Measurements from ENCODE around the gene MYO1D.
"Not testable (repeated sequence)": the region's sequence is repeated elsewhere in the genome, so short reads cannot be mapped to it uniquely, and the experiment has no call there.

Gene MYO1D

DNA sequence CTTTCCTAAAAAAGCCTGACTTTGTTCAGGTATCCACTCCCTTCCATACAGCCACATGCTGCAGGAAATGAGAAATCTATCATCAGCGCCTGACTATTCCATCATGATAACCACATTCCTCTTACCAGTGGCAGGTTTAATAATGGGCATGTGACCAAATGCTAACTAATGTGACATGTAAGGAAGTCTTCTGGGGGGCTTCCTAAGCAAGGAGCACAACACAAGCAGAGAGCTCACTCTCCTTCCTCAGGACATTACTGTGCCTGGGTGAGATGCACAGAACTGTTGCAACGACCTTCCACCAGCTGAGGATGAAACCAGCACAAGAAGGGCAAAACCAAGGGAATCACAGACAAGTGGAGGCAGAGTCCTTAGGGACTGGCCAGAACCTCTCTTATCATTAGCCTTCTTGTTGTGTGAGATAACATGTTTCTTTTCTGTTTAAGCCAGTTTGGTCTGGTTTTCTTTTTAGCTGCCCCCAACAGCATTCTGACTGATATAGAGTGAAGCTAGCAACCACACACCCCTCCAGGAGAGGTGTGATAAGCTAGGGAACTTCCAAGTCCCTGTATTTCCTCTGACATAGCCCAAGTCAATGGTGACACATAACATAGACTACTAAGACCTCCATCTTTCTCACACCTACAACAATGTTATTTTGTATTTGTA, 16.9 kb downstream of the MYO1D start:
- DNase-seq (ENCODE audit: low read depth in 1 of 2, low spot score in 1 of 2): no peak

DNA sequence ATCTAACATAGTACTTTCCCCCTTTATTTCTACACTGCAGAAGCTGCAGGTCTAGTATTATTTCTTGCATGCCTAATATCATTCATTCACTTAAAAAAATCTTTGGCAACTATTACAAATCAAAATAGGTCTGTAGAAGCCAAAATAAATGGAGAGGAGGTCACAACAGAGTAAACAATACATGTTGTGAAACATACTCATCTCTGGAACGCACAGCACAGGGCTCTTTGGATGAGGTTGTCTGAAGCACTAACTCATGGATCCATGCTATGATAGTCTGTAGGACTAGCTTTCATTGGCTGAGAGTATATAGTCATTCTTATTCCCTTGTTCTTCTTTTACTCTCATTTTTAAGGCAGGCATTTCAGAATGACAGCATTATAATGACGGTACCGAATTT, 21.3 kb downstream of the MYO1D start:
- DNase-seq (ENCODE audit: low read depth in 1 of 2, low spot score in 1 of 2): no peak

DNA sequence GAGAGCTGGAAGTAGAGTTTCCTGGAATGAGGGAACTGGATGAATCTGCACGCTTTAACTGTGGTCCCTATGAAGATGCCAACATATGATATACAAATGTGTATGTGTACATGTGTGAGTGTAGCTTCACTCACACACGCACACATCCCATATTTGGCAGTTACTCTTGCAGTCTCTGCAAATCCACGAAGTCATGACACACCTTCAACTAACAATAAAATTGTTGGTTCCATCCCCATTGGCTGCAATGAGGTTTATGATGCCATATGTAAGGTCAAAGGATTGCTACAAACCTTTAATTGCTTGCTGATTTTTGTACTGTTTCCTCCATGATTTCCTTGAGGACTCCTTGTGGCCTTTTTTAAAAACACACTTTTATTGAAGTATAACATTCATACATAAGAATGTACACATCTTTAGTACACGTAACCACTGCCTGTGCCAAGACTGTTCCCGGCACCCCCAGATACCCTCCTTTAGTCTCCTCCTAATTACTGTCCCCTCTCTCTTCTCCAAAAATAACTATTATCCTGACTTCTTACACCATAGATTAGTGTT, 22.0 kb downstream of the MYO1D start:
- DNase-seq (ENCODE audit: low read depth in 1 of 2, low spot score in 1 of 2): no peak

DNA sequence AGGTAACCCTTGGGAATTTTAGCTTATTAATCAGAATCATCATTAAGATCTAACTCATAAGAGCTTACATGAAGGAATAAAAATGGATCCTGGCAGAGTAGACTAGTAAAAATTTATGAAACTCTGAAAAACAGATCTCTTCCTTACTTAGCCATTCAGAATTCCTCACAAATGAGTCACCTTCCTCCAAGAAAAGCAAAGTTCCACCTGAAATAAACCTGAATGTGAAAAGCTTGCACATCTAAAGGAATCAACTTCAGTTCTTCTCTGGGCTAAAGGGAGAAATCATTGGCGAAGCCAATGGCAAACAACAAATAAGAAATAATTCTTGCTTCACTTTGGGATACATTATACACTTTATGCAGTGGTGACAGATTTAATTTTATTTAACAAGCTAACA, 22.7 kb downstream of the MYO1D start:
- DNase-seq (ENCODE audit: low read depth in 1 of 2, low spot score in 1 of 2): no peak

DNA sequence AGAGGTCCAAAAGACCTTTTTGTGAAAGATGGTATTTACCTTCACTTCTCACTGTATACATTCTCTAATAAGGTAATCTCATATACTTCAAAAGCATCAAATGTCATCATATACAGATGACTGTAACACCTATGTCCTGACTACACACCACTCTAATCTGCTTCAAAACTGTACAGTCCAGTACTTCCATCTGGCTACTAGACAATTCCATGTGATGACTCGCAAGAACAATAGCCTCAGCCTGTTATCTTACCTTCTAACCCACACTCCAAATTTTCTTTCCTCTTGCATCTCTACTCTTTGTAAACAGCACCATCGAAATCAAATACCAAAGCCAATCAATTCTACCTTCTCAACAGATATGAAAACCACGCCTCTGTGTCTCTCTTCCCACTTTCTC, 24.1 kb downstream of the MYO1D start:
- no peak for DNase-seq (ENCODE audit: low read depth in 1 of 2, low spot score in 1 of 2)

DNA sequence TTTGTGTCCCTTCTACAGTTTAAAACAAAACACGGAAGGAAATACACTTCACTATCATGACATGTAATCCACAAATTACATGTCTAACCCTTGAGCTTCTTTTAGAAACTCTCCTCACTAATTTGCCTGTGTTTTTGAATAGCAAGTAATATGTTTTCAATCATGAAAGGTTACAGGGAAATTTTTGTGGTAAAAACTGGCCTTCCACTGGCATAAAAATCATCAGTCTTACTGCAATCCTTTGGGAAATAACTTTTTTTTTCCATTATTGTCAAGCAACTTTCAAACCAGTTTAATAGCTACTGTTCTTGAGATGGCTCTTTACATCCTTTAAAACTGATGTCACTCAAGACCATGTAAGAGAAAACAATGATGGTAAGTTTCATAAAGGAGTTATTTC, 27.0 kb downstream of the MYO1D start:
- DNase-seq (ENCODE audit: low read depth in 1 of 2, low spot score in 1 of 2): no peak

DNA sequence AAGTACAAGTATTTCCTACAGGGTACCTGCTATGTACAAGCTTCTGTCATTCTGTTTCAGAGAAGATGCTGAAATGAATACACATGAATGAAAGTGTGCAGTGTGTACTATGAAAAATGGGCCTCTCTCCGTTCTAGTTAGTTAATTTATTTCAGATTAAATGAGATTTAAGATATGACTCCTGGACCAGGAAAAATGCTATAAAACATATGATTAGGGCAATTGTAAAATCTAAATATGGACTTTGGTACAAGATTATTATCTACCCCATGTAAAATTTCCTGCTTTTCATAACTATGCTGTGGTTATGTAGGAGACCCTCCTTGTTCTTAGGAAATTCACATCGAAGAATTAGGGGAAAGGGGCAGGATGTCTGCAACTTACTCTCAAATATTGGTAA, 28.9 kb downstream of the MYO1D start:
- no peak for DNase-seq (ENCODE audit: low read depth in 1 of 2, low spot score in 1 of 2)

DNA sequence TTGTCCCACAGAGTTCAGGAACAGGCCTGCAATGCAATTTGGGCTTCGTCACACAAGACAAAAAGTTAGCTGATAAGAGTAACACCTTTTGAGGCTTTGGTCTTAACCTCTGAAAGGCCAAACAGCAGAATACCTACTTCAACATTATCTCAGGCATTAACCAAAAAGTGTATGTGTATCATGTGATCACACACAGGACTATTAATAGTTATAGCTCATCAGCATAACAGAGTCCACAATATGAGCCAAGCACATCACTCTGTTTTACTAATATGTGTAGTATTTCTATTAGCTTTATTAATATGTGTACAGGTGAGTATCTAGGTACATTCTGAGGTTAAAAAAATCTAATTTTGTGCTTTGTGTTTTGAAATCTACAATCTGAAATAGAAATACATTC, 30.8 kb downstream of the MYO1D start:
- DNase-seq (ENCODE audit: low read depth in 1 of 2, low spot score in 1 of 2): no peak

DNA sequence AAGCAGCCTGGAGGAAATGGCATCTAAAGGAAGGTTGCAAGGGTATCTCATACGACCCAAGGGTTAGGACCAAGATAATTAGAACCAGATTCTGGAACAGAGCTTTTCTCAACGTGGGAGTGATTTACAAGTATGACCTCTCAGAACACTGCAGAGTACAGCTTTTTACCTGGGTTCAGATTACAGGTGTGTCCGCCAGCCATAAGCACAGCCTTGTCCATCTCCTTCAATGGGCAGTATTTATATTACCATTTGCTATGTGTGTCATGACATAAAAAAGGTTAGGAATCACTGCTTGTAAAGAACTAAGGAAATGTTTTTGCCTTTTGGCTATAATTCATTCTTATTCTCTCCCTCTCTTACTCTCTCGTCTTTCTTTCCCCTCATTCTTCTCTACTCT, 36.7 kb downstream of the MYO1D start:
- no peak for DNase-seq (ENCODE audit: low read depth in 1 of 2, low spot score in 1 of 2)

DNA sequence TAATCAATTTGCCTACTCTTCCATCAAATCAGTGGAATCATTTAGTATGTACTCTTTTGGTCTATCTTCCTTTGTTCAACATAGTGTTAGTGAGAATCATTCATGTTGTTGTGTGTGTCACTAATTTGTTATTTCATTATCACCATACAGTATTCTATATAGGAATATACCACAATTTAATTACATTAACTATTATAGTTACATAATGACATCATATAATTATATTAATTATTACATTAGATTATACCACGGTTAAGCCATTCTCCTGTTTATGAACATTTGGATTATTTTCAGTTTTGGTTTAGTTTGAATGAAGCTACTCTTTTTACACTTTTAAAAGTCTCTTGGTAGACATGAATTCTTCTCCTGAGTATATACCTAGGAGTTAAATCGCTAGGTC, 40.4 kb downstream of the MYO1D start:
- no peak for DNase-seq (ENCODE audit: low read depth in 1 of 2, low spot score in 1 of 2)

DNA sequence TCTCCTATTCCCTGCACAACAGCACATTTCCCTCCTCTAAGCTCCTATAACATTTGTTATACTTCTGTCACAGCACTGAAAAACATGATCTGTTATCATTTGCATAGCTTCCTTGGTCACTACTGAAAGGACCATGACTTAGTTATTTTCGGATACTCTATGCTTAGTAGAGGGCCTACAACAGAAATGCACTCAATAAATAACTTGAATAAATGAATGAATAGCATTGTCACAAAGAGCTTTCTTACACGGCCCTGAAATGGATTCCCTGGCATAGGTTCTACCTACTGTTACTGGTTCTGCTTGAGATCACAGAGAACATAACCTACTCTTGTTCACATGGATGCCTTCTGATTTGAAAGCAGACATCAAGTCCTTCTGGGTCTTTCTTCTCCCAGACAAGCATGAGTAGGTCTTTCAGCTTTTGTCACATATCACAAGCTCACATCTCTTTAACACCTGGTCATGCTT, 41.6 kb downstream of the MYO1D start:
- no peak for DNase-seq (ENCODE audit: low read depth in 1 of 2, low spot score in 1 of 2)

DNA sequence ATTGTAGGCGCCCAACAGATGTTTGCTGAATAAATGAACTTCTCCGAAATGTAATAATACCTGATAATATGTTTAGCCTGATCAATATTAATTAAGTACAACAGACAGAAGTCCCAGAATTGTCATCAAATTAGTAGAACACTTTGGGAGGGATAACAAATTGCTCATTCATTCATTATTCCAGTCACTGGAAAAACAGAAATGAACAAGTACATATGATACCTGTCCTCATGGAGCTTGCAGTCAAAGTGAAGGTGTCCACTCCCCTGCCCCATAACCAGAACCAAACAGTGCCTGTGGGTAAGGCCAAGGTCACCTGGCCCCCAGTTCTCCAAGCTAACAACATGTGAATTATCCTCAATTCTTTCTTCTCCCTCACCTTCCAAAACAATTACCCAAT, 42.8 kb downstream of the MYO1D start:
- no peak for DNase-seq (ENCODE audit: low read depth in 1 of 2, low spot score in 1 of 2)

DNA sequence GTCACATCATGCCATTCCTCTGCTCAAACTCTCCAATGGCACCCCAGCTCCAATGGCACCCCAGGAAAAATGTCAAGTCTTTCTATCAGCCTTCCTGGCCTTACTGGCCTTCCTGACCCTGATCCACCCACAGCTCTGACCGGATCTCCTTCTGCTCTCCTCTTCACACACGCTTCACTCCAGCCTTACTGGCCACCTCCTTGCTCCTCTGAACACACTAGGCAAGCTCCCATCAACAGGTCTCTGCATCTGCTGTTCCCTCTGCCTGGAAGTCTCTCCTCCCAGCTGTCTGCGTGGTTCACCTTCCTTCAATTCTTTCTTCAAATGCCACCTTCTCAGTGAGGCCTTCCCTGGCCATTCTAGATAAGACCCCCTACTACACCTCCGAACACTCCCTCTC, 43.4 kb downstream of the MYO1D start:
- DNase-seq (ENCODE audit: low read depth in 1 of 2, low spot score in 1 of 2): no peak

DNA sequence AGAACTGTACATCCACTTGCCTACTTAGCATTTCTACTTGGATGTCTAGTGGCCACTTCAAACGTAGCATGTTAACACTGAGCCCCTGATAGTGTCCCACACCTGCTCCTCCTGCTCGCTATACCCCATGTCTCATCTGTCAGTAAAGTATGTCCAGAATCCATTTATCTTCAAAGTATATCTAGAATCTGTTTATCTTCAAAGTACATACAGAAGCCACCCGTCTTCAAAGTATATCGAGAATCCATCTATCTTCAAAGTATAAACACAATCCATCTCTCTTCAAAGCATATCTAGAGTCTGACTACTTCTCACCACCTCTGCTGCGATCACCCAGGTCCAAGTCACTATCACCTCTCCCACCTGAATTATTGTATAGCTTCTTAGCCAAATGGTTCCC, 43.8 kb downstream of the MYO1D start:
- DNase-seq (ENCODE audit: low read depth in 1 of 2, low spot score in 1 of 2): no peak

DNA sequence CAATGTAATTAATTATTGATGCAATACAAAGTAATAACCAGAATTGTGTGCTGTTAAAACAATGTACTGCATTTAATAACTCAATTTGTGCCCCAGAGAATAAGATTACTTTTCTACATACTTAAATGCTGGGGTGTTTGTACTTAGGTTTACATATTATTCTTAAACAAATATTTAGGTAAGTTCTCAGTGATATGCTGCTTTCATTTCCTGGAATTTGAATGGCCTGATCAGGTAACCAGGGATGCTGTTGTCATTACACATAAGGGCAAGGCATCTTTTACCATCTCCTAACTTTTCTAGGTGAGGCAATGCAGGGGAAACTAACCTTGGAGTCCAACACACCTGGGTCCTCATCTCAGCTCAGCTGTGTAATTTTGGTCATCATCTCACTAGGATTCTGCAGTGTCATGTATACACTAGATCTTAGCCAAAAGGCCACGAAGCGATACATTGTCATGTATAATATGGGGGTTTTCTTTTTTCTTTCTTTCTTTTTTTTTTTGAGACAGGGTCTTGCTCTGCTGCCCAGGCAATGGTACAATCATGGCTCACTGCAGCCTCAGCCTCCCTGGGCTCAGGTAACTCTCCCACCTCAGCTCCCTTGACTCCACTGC, 45.2 kb downstream of the MYO1D start:
- no peak for DNase-seq (ENCODE audit: low read depth in 1 of 2, low spot score in 1 of 2)

DNA sequence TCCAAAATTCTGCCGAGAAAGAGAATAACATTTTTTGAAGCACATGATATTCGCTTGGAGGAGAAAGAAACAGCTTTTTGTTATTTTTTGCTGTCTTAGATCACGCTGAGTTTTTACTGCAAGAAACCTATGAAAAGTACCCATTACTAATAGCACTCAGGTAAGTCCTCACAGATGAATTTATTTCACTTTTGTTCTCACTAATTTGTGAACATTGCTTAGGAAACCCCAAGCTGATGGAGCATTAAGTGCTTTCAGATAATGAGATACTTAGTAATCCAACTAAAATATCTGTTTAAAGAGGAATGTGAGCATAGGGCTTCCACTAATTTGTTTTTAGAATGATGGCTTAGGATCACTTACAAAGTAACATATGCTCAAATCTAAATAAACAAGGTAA, 45.7 kb downstream of the MYO1D start:
- DNase-seq (ENCODE audit: low read depth in 1 of 2, low spot score in 1 of 2): no peak

DNA sequence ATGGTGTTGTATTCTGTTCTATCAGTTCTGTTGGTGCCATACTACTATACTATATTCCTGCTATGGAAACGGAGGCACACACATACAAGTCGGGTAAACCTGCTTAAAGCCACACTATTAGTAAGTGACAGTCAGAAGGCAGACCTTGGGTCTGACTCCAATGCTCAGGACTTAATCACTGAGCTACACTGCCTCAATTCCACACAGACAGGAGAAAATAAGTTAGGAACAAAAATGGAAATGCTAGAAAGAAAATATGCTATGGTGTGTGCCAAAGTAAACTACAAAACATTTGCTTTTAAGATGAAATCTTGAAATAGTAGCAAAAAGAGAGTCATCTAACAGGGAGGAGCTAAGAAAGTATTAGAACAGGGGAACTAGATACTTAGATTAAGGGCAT, 48.1 kb downstream of the MYO1D start:
- DNase-seq (ENCODE audit: low read depth in 1 of 2, low spot score in 1 of 2): no peak

DNA sequence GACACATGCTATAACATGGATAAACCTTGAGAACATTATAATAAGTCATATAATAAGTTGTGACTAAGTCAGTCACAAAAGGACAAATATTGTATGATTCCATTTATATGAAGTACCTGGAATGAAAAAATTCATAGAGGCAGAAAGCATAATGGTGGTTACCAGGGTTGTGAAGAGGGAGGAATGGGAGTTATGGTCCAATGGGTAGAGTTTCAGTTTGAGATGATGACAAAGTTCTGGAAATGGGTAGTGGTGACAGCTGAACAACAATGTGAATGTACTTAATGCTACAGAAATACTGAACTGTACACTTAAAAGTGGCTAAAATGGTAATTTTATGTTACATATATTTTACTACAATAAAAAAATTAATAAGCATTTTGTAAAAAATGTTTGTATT, 49.7 kb downstream of the MYO1D start:
- no peak for DNase-seq (ENCODE audit: low read depth in 1 of 2, low spot score in 1 of 2)

DNA sequence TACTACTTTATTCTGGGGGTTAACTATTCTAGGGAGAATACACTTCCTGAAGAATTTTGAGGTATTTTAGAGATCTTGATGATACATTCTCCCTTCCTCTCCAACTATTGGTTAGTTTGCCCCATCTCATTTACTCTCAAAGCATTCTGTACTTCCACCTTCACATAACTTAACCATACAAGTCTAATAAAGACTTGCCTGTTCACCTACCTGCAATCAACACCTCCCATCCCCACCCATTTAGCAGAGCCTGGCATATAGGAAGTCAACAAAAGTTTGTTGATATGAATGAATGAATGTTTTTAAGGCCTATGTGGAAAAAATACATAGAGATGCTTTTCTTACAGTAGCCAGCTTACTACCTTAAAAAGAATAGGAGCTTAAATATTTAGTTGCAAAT, 50.8 kb downstream of the MYO1D start:
- no peak for DNase-seq (ENCODE audit: low read depth in 1 of 2, low spot score in 1 of 2)

DNA sequence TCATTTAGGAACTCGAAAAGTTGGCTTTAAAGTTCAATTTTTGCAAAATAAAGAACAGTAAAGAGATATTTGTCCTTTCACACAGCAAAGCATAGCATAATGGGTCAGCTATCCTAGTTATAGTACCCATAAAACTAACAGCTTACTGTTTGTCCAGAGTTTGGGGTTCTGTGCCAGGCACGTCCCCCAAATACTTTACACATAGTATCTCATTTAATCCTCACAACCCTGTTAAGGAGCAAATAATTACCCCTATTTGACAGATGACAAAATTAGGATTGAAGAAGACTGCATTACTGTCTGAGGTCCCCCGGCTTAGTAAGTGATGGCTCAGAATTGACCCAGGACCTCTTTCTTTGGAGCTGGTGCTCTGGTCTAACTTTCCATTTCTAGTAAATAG, 52.6 kb downstream of the MYO1D start:
- DNase-seq (ENCODE audit: low read depth in 1 of 2, low spot score in 1 of 2): no peak

DNA sequence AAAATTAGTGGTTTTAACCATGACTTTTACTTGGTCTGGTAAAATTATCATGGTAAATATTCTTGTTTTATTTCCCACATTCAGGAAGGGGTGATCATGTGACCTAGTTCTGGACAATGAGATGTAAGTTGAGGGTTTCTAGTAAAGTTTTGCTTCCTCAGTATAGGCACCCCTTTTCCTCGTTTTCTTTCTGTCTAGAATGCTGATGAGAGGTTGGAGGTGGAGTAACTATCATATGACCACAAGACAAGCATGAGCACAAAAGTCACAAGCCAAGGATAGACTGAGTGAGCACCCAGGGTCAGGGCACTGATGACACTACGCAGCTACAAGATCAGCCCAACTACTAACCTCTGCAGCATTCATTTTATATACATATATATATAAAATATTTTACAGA, 53.9 kb downstream of the MYO1D start:
- no peak for DNase-seq (ENCODE audit: low read depth in 1 of 2, low spot score in 1 of 2)

DNA sequence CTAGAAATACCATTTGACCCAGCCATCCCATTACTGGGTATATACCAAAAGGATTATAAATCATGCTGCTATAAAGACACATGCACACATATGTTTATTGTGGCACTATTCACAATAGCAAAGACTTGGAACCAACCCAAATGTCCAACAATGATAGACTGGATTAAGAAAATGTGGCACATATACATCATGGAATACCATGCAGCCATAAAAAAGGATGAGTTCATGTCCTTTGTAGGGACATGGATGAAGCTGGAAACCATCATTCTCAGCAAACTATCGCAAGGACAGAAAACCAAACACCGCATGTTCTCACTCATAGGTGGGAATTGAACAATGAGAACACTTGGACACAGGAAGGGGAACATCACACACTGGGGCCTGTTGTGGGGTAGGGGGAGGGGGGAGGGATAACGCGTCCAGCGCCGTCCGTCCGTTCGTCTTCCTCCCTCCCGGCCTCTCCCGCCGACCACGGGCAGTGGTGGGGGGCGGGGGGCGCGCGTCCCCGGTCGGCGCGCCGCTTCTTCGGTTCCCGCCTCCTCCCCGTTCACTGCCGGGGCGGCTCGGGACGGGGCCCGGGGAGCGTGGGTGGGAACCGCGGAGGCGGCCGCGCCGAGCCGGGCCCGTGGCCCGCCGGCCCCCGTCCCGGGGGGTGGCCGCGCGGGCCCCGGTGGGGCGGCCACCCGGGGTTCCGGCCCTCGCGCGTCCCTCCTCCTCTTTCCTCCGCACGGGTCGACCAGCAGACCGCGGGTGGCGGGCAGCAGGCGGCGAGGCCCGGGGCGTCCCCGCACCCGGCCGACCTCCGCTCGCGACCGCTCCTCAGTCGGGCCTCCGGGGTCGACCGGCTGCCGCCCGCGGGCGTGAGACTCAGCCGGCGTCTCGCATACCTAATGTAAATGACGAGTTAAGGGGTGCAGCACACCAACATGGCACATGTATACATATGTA, 54.7 kb downstream of the MYO1D start:
- DNase-seq (ENCODE audit: low read depth in 1 of 2, low spot score in 1 of 2): not testable (repeated sequence)

Measured in stimulated activated CD4-positive, alpha-beta T cell treated with anti-CD3 and anti-CD28 coated beads, Interleukin-15, amount 100 ng/mL, for 1 hour (primary cell).